GM21390 (cell line): ENCODE data around the gene DNAJC5.

Experiments
- ATAC-seq: cut with Tn5 transposase; IDR thresholded peaks from one replicate; pipeline ENCODE4 v1.9.1; 2021; ENCODE audit not compliant: unreplicated experiment

DNAJC5 gene

DNA sequence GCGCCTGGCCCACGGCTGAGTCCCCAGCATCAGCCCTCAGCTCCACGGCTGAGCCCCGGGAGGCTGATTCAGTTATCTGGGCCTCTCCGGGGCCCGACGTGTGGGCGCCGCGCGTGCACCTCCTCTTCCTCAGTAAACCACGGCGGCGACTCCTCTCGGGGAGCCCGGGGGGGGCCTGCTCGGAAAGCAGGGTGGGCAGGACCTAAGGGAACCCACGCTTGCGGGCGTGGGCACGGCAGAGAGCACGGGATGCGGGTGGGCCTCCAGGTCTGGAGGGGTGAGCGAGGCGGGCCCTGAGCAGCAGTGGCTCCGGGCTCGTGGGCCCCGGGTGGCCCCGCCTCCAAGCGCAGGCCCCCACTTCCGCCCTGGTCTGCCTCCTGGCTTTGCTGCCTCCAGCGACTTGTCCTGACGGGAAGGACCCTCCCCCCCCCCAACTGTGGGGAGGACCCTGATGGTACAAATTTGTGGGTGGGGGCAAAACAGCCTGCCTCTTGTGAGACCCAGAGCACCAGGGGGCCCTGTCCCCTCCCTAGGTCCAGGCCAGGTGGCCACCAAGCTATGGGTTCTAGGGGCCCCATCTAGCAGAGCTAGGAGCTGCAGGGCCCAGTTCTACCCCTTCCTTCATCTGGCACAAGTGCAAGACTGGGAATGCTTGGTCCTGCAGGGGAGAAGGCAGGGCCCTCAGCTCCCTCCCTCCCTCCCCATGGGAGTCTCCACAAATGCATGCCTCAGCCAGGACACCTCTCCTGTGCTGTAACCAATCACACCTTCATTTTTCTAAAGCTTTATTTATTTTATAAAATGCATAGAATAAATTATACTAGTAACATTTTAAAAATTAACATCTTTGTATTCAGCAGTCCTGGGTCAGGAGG lies 44.4 kb downstream of the DNAJC5 start:
- ATAC-seq = no peak

GRCh38 chr20:63940071-63940471 lies 45.1 kb downstream of the DNAJC5 start:
- no peak for ATAC-seq

- no peak for ATAC-seq
These were observed 45.7 kb downstream of the DNAJC5 start for GRCh38 chr20:63940472-63941266.

DNA sequence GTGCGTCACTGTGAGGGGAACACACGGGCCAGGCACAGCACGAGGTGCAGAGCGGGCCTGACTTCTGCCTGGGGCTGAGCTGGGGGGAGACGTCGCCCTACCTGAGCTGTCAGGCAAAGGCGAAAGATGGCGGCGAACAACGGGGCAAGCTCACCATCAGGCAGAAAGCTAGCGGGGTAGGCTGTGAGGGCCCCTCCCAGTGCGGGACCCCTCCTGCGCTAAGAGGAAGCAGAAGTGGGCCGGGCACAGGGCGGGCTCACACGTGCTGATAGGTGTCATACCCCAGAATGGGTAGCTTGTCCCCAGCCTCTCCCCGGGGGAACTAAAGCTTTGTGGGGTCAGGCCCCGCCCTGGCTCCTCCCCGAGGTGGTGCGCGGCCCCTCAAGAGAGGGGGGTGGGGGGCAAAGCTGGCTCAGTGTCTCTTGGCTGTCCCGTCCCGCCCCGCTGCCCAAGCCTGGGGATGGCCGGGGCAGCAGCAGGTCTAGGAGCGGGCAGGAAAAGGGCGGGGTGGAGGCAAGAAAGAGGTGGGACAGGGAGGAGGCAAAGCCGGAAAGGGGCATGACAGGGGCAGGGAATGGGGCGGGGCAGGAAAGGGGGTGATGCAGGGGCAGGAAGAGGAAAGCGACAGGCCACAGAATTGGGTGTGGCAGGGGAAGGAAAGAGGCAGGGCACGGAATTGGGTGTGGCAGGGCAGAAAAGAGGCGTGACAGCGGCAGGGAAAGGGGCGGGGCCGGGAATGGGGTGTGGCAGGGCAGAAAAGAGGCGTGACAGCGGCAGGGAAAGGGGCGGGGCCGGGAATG lies 46.6 kb downstream of the DNAJC5 start:
- no peak for ATAC-seq

DNA sequence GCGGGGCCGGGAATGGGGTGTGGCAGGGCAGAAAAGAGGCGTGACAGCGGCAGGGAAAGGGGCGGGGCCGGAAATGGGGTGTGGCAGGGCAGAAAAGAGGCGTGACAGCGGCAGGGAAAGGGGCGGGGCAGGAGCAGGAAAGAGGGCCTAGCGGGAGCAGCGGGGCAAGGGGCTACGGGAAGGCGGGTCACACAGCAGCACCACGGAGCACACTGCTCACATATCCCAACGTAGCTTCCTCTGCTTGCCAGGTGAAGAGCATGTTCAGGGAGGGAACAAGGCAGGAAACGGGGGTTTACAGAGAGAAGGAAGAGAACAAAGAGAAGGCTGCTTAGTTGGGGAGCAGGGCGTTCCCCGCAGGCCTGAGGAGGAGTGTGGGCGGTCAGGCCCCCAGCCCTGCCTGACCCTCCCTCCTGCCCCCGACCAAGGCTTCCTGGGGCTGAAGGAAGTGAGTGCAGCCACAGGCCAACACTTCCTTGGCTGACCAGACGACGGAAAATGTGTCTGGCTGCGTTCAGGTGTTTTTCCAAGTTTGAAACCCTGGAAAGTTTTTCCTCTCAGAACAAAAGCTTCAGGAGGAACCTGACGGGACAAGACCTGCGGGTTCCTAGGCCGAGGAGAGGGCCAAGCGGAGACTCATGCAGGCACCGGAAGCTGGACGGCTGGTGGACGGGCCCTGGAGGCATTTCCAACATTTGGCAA lies 47.5 kb downstream of the DNAJC5 start:
- no peak for ATAC-seq

DNA sequence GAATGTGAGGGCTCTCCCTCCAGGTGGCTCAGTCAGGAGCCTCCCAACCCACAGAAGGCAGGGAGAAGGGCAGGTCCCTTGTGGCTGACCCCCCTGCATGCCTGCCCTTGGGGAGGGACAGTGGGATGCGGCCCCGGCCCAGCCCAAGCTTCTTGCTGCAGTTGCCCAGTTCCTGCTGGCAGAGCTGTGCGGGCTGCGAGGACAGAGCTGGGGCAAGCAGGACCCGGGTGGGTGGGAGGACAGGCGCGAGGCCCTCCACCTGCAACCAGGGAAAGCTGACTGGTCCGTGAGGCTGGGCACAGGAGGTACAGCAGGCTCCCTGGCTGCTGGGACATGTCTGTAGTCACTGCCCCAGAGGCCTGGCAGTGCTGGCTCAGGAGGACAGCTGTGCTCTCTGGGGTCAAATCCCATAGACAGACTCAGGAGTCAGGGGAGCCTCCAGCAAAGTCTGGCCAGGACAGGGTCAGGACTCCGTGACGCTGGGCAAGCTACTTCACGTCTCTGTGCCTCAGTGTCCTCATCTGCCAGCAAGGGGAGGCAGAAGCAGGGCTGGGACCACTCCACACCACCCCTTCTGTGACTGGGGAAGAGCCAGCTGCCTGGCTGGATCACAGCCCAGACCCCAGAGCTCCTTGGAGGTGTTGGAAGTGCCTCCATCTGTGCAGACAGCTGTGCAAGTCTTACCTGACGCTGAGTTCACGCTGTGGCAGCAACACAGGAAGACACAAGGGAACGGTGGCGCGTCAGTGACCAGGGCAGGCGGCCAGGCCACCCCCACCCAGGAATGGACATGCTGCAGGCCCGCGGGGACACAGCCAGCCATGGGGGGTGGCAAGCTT lies 48.3 kb downstream of the DNAJC5 start:
- no peak for ATAC-seq

GRCh38 chr20:63943808-63944077 lies 48.8 kb downstream of the DNAJC5 start:
- ATAC-seq = no peak

DNA sequence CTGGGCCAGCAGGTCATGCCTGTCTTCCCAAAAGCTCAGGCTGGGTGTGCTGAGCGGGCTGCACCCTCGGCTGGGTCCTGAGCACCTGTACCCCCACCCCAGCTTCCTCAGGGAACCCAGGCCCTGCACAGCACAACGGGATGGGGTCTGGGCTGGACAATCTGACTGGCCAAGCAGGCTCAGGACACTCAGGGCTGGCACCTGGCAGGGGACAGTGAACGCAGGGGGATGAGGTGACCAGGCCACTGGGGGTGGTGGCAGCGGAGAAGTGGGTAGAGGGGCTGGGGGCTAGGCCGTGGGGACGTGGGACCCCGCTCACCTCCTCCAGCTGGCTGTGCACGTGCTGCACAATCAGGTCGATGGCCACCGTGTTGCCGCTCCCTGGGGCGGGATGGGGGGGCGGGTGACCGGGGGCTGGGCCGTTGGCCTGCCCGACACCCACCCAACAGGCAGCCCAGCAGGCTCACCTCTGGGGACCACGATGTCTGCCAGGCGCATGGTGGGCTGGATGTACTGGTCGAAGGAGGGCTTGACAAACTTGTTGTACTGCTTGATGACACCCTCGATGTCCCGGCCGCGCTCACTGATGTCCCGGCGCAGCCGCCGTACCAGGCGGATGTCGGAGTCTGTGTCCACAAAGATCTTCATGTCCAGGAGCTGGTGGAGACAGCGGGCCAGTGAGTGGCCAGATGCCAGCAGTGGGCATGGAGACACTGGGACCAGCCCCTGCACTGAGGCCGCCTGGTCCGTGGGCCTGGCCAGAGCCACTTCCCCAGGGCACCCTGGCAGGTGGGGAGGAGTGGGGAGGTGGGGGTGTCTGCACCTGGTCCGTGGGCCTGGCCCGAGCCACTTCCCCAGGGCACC lies 49.4 kb downstream of the DNAJC5 start:
- ATAC-seq = no peak

DNA sequence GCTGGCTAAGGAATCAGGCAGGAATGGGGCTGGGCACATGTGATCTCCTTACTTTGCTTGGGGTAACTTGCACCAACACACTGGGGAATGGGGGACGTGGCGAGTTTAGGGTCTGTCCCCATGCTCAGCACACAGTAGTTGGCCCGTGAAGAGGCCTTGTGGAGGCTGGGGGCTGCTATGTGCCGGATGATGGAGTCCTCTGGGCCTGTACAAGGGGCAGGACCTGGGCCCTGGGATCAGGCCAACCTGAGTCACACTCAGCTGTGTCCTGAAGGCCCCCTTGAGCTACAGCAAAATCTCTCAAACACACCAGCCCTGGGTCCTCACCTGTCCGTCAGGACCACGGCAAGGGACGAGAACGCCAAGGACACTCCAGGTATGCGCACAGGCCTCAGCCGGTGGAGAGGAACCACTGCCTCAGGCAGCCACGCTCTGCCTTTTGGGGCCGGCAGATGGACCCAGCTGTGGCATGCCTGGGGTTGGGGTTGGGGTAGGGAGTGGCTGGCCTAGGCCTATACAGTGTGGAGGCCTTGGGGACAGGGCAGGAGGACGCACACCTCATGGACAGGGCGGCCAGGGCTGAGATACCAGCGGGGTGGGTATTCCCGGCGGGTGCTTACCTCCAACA lies 50.2 kb downstream of the DNAJC5 start:
- no peak for ATAC-seq

DNA sequence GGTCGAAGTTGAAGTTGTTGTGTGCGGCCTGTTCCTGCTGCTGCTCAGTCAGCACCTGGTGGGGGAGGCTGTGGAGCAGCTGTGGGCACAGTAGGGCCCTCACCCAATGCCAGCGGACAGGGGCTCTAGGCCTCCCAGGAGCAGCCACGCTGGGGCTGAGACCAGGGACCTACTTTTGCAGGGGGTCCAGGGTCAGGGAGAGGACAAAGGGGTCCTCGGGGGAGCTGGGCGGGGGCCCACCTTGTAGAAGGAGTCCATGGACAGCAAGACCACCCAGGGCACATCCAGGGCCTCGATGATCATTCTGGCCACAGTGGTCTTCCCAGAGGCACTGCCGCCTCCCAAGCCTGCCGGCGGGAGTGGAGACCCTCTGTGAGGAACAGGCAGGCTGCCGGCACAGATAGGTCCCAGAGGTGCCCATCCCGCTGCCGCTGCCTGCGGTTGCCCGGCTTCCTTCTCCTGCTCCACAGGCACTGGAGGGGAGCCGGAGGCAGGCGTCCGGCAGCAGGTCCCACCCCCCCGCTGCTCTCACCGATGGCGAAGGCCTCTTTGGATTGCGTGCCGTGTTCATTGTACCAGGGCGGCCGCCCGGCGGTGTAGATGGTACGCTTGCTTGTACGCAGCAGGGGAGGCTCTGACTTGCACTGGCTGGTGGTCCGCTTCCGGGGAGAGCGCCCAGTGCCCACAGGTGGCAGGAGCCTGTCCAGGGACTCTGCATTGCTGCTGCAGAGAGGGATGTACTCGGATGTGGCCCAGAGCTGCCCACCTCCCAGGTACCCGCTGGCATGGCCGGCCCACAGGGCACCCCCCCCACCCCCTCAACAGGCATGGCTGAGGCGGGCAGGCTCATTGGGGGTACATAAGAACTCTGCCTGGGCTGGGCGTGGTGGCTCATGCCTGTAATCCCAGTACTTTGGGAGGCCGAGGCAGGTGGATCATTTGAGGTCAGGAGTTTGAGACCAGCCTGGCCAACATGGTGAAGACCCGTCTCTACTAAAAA lies 51.3 kb downstream of the DNAJC5 start:
- no peak for ATAC-seq

DNA sequence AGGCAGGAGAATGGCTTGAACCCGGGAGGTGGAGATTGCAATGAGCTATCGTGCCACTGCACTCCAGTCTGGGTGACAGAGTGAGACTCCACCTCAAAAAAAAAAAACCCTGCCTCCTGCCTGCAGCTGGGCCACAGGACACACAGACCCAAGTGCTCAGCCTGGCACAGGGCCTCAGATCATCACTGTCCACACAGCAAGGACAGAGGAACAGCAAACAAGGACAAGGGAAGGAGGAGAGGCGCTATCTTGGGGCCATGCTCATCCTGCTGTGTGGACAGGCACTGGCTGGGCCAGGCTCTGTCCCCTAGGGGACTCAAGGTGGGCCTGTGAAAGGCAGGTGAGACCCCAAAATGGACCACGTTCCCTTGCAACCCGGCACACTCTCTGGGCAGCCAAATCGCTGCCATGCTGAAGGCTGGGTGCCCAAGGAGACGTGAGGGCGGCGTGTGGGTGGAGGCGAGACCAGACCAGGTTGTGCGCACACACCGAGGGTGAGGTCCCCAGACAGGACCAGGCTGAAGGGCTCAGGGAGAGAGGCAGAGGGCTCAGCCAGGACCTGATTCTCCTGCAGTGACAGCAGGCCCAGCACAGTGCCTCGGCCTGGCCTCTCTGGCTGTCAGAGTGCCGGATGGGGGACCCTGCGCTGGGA lies 52.2 kb downstream of the DNAJC5 start:
- no peak for ATAC-seq

DNA sequence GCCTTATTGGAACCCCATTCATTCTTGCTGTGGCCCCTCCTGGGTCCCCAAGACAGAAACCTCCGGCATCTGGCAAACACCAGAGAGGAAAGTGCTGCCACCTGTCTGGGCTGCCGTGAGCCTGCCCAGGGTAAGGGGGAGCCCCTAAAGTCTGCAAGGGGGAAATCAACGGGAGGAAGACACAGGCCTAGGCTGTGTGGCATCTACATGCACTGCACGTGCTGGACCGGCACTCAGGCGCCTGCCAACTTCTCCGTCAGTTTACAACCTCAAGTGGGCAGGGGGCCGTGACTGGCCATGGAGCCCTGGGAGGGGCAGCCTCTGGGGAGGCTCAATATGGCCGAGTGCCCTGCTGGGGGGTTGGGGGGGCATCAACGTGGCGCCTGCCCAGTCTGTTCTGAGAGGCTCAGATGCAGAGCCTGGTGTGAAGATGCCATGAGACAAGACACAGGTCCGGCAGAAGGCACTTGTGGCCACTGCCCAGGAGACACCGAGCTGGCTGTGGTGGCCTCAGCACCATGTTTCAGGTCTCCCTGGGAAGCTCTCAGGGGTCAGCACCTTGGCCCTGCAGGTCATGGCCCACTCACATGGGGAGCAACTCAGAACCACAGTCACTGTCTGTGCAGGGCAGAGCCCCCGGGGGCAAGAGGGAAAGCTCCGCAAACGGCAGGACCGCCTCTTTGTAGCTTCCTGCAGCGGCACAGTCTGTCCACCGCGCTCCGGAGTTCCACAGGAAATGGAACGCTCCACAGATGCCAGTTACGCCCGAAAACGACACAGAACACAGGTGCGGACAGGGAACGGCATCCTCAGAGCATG lies 52.9 kb downstream of the DNAJC5 start:
- ATAC-seq = no peak

- no peak for ATAC-seq
These were observed 55.9 kb downstream of the DNAJC5 start for GRCh38 chr20:63950701-63951397.

- ATAC-seq = no peak
These were observed 56.7 kb downstream of the DNAJC5 start for GRCh38 chr20:63951398-63952209.

- ATAC-seq = no peak
These were observed 57.2 kb downstream of the DNAJC5 start for GRCh38 chr20:63952210-63952535.
